NCI-H187 treated with DMSO at 0.1 percent for 48 hours (cell line): Measurements from ENCODE around the gene ABI3BP.
"Not testable (repeated sequence)": the region's sequence is repeated elsewhere in the genome, so short reads cannot be mapped to it uniquely, and the experiment has no call there.

Source experiments
- DNase-seq: peaks from one replicate; lab custom pipeline; 2025; lab: John Stamatoyannopoulos, UW

ABI3BP gene

GRCh38 chr3:100946096-100946495, 47.1 kb downstream of the ABI3BP start:
- not testable (repeated sequence) for DNase-seq

GRCh38 chr3:100941451-100941850, 51.8 kb downstream of the ABI3BP start:
- DNase-seq, result no peak

GRCh38 chr3:100941041-100941440, 52.2 kb downstream of the ABI3BP start:
- no peak for DNase-seq

- no peak for DNase-seq
These were observed 56.3 kb downstream of the ABI3BP start for GRCh38 chr3:100936931-100937330.

GRCh38 chr3:100932491-100932890, 60.7 kb downstream of the ABI3BP start:
- DNase-seq, result no peak

- no peak for DNase-seq
These were observed 64.4 kb downstream of the ABI3BP start for GRCh38 chr3:100928638-100929428.

GRCh38 chr3:100927775-100928174, 65.4 kb downstream of the ABI3BP start:
- DNase-seq, result no peak

GRCh38 chr3:100915706-100916495, 77.3 kb downstream of the ABI3BP start:
- DNase-seq, result no peak

GRCh38 chr3:100913870-100914648, 79.2 kb downstream of the ABI3BP start:
- DNase-seq, result no peak

GRCh38 chr3:100912976-100913545, 80.2 kb downstream of the ABI3BP start:
- no peak for DNase-seq

GRCh38 chr3:100912571-100912970, 80.7 kb downstream of the ABI3BP start:
- no peak for DNase-seq

GRCh38 chr3:100911956-100912355, 81.3 kb downstream of the ABI3BP start:
- DNase-seq, result no peak

- no peak for DNase-seq
These were observed 82.2 kb downstream of the ABI3BP start for GRCh38 chr3:100910986-100911385.

- no peak for DNase-seq
These were observed 90.6 kb downstream of the ABI3BP start for GRCh38 chr3:100902572-100902971.

- no peak for DNase-seq
These were observed 92.4 kb downstream of the ABI3BP start for GRCh38 chr3:100900671-100901335.

- DNase-seq, result no peak
These were observed 93.7 kb downstream of the ABI3BP start for GRCh38 chr3:100899440-100900091.

- DNase-seq, result no peak
These were observed 94.5 kb downstream of the ABI3BP start for GRCh38 chr3:100898681-100899080.

- DNase-seq, result no peak
These were observed 96.2 kb downstream of the ABI3BP start for GRCh38 chr3:100896994-100897393.

- no peak for DNase-seq
These were observed 99.6 kb downstream of the ABI3BP start for GRCh38 chr3:100893590-100893989.

GRCh38 chr3:100893108-100893507, 100.1 kb downstream of the ABI3BP start:
- no peak for DNase-seq

GRCh38 chr3:100891827-100892226, 101.4 kb downstream of the ABI3BP start:
- no peak for DNase-seq
